GM12891 (cell line): ENCODE measurements around the gene GPR107.

ENCODE experiments used
- PAX5 ChIP-seq: IDR thresholded peaks from 2 replicates; pipeline ENCODE4 v1.6.1; 2011; ENCODE audit warnings: low read length, moderate library complexity, mild to moderate bottlenecking; ENCODE audit not compliant: insufficient read depth, severe bottlenecking
- POLR2A ChIP-seq: IDR thresholded peaks from 2 replicates; pipeline ENCODE4 v1.6.1; 2011; ENCODE audit warnings: low read depth, low read length, control low read depth
- POLR2AphosphoS5 ChIP-seq: IDR thresholded peaks from 2 replicates; pipeline ENCODE4 v1.6.1; 2011; ENCODE audit warnings: low read depth, low read length, control low read depth
- POU2F2 ChIP-seq: IDR thresholded peaks from 2 replicates; pipeline ENCODE4 v1.6.1; 2011; ENCODE audit warnings: low read depth, mild to moderate bottlenecking, control low read depth, low read length, moderate library complexity
- SPI1 ChIP-seq: IDR thresholded peaks from 2 replicates; pipeline ENCODE4 v1.6.1; 2011; ENCODE audit warnings: low read depth, low read length, control low read depth
- TAF1 ChIP-seq: IDR thresholded peaks from 2 replicates; pipeline ENCODE4 v1.6.1; 2011; ENCODE audit warnings: low read depth, low read length, control low read depth

DNA sequence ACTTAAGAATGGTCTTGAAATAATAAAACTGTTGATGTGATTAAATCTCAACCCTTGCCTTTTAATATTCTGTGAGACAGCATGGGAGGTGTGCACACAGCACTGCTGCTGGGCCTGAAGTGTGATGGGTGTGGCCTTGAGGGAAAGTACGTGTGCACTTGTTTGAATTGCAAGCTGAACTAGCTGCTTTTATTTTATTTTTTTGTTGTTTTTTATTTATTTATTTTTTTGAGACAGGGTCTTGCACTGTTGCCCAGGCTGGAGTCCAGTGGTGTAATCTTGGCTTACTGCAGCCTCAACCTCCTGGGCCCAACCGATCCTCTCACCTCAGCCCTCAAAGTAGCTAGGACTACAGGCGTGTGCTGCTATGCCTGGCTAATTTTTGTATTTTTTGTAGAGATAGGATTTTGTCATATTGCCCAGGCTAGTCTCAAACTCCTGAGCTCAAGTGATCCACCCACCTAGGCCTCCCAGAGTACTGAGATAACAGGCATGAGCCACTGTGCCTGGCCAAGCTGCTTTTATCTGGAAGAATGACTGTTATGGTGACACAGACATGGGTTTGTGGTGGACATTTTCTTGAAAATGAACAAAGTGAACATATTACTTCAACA is 58.9 kb downstream of the GPR107 start:
- no peak for TF ChIP-seq TAF1
- TF ChIP-seq POU2F2: no peak
- no peak for TF ChIP-seq POLR2A
- no peak for TF ChIP-seq SPI1
- no peak for TF ChIP-seq POLR2AphosphoS5
- TF ChIP-seq PAX5: no peak
